Uterus (tissue), 4 donors: Measurements from ENCODE around the gene THAP5. TPM values are rescaled to one million over a fixed set of nuclear protein-coding genes. Genes with fewer than 3 reads are reported as not detected.

ENCODE experiments used
- DNase-seq, 2 donors: peaks; one replicate each; pipeline ENCODE4 v3.0.0-alpha.2; 2019 to 2020
- H3K27ac ChIP-seq, 2 donors: fragments of 200-600 bp; sonication (generic); 1 replicate in 1 of 2; 2 replicates in 1 of 2; pipeline ENCODE4 v1.5.1; 2016 to 2018
- H3K27me3 ChIP-seq, 2 donors: fragments of 200-600 bp; sonication (generic); one replicate each; pipeline ENCODE4 v1.5.1; 2018 to 2019; ENCODE audit warnings: control low read depth in 1 of 2
- H3K36me3 ChIP-seq, 2 donors: fragments of 200-600 bp; sonication (generic); one replicate each; pipeline ENCODE4 v1.5.1; 2019; ENCODE audit warnings: control low read depth in 1 of 2
- H3K4me1 ChIP-seq, 2 donors: fragments of 200-600 bp; sonication (generic); one replicate each; pipeline ENCODE4 v1.5.1; 2018 to 2019; ENCODE audit warnings: control low read depth in 1 of 2
- H3K4me3 ChIP-seq, 2 donors: fragments of 200-600 bp; sonication (generic); 1 replicate in 1 of 2; 2 replicates in 1 of 2; pipeline ENCODE4 v1.5.1; 2018 to 2019; ENCODE audit warnings: mild to moderate bottlenecking in 1 of 2
- H3K9me3 ChIP-seq, 2 donors: fragments of 200-600 bp; sonication (generic); one replicate each; pipeline ENCODE4 v1.5.1; 2019; ENCODE audit warnings: control low read depth in 1 of 2
- CTCF ChIP-seq, 4 experiments: fragments of 200-600 bp in 2 of 4; fragments of 450-650 bp in 2 of 4; sonication (generic) in 2 of 4; IDR thresholded peaks; one replicate each; pipeline ENCODE4 v1.5.1; 2016 to 2019; ENCODE audit warnings: antibody characterized with exemption in 4 of 4, mild to moderate bottlenecking in 2 of 4, moderate library complexity in 1 of 4
- POLR2A ChIP-seq, 2 donors: fragments of 450-650 bp; IDR thresholded peaks; one replicate each; pipeline ENCODE4 v1.6.1; 2016; ENCODE audit warnings: antibody characterized with exemption in 2 of 2, mild to moderate bottlenecking in 1 of 2, moderate library complexity in 1 of 2
- intact Hi-C: fragments of 100-400 bp; cut with DNase I; formaldehyde crosslinking; loops from one replicate; pipeline ENCODE4 v1.15.1; 2023; ENCODE audit warnings: low total_unique reads
- total RNA-seq, 4 donors: library from RNA; depleted of rRNA in 3 of 4; stranded (reverse); fragments of >200 nt in 3 of 4; gene quantifications; one replicate each; pipeline versions ENCODE4 v1.1.0 to v1.2.4, GENCODE V29; 2014 to 2023
- donor health status: DM: yes; HTN: yes; CAD: no.

The THAP5 gene
- total RNA-seq, 4 donors from 2014 or later = 21.0 to 55.6 (median 45.6) TPM

GRCh38 chr7:108604307-108605077 is 35.0 kb upstream of the THAP5 start:
- TF ChIP-seq CTCF (IDR thresholded peaks at IDR 0.05) = no peak
- TF ChIP-seq POLR2A (IDR thresholded peaks at IDR 0.05) = no peak
- H3K36me3 ChIP-seq = no peaks in the 10 kb centered on the region
- H3K4me1 ChIP-seq = no peaks in the 10 kb centered on the region
- no peak for DNase-seq
- no peaks in the 10 kb centered on the region for H3K9me3 ChIP-seq
- intact Hi-C loops = no loop called here
- no peak overlapping the region for H3K4me3 ChIP-seq
- H3K27ac ChIP-seq = no peak overlapping the region
- H3K27me3 ChIP-seq = no peaks in the 10 kb centered on the region

- no peak for TF ChIP-seq POLR2A (IDR thresholded peaks at IDR 0.05)
- TF ChIP-seq CTCF (IDR thresholded peaks at IDR 0.05) = no peak
- Histone ChIP-seq H3K36me3 (no peaks in the 10 kb centered on the region), H3K27me3 (no peaks in the 10 kb centered on the region), H3K4me1 (no peaks in the 10 kb centered on the region), H3K27ac (no peak overlapping the region), H3K4me3 (no peak overlapping the region), H3K9me3 (no peaks in the 10 kb centered on the region)
- intact Hi-C loops = no loop called here
- no peak for DNase-seq
Observed at GRCh38 chr7:108603656-108604306, 34.3 kb upstream of the THAP5 start.

- H3K4me3 ChIP-seq = no peak overlapping the region
- intact Hi-C loops = no loop called here
- DNase-seq = no peak
- H3K27ac ChIP-seq = no peak overlapping the region
- TF ChIP-seq POLR2A (IDR thresholded peaks at IDR 0.05) (no peak), CTCF (IDR thresholded peaks at IDR 0.05) (no peak)
- H3K4me1 ChIP-seq = no peaks in the 10 kb centered on the region
- no peaks in the 10 kb centered on the region for H3K9me3 ChIP-seq
- no peaks in the 10 kb centered on the region for H3K36me3 ChIP-seq
- H3K27me3 ChIP-seq = no peaks in the 10 kb centered on the region
Observed at GRCh38 chr7:108600399-108600798, 30.9 kb upstream of the THAP5 start.

- TF ChIP-seq POLR2A (IDR thresholded peaks at IDR 0.05) (no peak), CTCF (IDR thresholded peaks at IDR 0.05) (no peak)
- Histone ChIP-seq H3K4me1 (no peaks in the 10 kb centered on the region), H3K27ac (no peak overlapping the region), H3K36me3 (no peaks in the 10 kb centered on the region), H3K4me3 (no peak overlapping the region), H3K27me3 (no peaks in the 10 kb centered on the region), H3K9me3 (no peaks in the 10 kb centered on the region)
- intact Hi-C loops = no loop called here
- DNase-seq = no peak
Observed at GRCh38 chr7:108598914-108599580, 29.5 kb upstream of the THAP5 start.

- intact Hi-C loops = no loop called here
- no peak overlapping the region for H3K27ac ChIP-seq
- H3K9me3 ChIP-seq = no peaks in the 10 kb centered on the region
- H3K36me3 ChIP-seq = no peaks in the 10 kb centered on the region
- H3K4me1 ChIP-seq = no peaks in the 10 kb centered on the region
- no peak overlapping the region for H3K4me3 ChIP-seq
- no peak for DNase-seq
- TF ChIP-seq POLR2A (IDR thresholded peaks at IDR 0.05) = no peak
- H3K27me3 ChIP-seq = no peaks in the 10 kb centered on the region
Observed at GRCh38 chr7:108598153-108598552, 28.6 kb upstream of the THAP5 start.
